NCI-H460 (cell line): ENCODE measurements around the gene PRPF6. TPM values are rescaled to one million over a fixed set of nuclear protein-coding genes. Genes with fewer than 3 reads are reported as not detected.
"Not testable (repeated sequence)": the region's sequence is repeated elsewhere in the genome, so short reads cannot be mapped to it uniquely, and the experiment has no call there.

Experiments used
- DNase-seq: peaks from one replicate; pipeline ENCODE4 v3.0.0-alpha.2; 2016; ENCODE audit warnings: low read depth; ENCODE audit errors: extremely low read depth
- total RNA-seq: library from RNA; depleted of rRNA; stranded (reverse); fragments of >200 nt; shearing (Covaris generic); gene quantifications from 2 replicates; pipeline ENCODE4 v1.2.3, GENCODE V29; 2014

PRPF6 gene
- total RNA-seq, 1 experiment from 2014 or later, result 47.9 TPM

DNA sequence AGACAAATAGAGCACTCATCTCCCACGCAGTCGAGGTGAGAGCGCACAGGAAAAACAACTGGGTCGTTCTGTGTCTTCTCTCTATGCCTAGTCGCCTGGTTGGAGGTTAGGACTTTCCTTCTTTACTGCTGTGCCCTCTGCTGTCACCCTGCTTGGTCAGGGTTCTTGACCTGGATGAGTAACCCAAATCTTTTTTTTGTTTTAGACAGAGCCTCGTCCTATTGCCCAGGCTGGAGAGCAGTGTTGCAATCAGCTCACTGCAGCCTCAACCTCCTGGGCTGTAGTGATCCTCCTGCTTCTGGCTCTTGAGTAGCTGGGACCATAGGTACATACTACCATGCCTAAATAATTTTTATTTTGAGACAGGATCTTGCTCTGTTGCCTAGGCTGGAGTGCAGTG, 24.5 kb downstream of the PRPF6 start:
- no peak for DNase-seq

DNA sequence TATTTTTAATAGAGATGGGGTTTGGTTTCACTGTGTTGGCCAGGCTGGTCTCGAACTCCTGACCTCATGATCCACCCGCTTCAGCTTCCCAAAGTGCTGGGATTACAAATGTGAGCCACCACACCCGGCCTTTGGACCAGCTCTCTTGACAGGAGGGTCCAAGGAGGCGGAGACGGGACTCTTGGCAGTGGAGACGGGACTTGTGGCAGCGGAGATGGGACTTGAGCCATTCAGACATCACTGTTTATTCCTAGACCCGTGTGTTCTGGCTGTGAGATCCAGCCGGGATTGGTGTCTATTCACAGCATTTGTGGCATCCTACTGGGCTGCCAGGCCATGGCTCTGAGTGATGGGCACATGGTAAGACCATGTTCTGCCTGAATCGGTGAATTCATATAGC, 25.6 kb downstream of the PRPF6 start:
- DNase-seq, result no peak

DNA sequence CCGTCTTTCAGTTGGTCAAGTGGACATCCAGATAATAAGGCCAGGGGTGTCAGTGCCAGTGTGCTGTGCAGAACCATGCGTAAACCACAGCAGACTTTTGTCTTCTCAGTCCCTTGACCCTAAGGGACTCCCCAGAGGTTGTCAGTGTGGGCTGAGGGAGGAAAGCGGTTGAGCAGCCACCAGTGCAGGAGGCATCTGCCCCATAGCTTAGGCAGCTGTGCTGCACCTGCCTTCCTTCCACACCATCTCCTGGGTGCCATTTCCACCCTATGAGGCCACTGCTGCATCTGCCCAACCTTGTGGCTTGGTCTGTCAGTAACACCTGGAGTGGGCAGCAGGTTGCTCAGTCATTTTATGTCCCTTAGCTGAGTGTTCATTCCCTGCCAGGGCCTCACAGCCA, 26.0 kb downstream of the PRPF6 start:
- DNase-seq, result no peak

DNA sequence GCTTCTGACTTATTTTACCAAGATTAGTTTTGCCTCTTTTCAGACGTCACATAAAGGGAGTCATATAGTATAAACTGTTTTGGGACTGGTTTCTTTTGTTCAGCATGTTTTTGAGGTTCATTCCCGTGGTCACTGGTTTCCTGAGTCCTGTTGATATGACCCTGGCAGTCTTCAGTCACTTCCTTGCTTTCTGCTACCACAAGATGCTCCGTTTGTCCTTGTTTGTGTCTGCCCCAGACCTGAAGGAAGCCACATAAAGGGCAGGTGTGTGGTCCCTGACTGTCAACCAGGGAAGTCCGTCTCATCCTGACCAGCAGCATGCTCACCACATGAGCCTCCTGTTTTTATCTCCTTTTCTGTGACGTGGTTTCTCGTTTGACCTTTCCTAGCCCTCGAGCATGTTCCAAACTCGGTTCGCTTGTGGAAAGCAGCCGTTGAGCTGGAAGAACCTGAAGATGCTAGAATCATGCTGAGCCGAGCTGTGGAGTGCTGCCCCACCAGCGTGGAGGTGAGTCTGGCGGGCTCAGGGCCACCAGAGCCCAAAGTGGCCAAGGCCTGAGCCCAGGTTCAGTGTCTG, 29.0 kb downstream of the PRPF6 start:
- DNase-seq, result no peak

DNA sequence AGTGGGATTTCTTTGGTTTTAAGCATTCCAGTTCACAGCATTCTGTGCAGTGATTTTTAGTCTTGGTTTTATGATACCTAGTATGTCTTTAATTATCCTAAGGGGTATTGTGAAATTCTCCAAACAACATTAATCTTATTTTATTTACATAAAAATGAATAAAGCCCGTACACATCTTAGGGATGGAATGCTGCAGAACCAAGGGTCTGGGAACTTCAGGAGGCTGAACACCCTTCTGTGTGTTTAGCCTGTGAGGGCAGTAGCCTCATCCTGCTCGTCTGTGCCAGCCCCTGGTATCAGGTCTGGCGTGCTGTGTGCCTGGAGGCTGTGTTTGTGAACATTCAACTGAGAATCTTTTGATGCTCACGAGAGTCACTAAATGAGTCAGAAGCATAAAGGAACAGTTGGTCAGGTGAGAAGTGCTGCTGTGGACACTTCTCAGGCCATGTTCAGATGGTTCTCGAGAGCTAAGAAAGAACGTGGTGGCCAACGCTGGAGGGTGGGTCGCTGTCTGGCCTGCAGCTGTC, 29.8 kb downstream of the PRPF6 start:
- no peak for DNase-seq

DNA sequence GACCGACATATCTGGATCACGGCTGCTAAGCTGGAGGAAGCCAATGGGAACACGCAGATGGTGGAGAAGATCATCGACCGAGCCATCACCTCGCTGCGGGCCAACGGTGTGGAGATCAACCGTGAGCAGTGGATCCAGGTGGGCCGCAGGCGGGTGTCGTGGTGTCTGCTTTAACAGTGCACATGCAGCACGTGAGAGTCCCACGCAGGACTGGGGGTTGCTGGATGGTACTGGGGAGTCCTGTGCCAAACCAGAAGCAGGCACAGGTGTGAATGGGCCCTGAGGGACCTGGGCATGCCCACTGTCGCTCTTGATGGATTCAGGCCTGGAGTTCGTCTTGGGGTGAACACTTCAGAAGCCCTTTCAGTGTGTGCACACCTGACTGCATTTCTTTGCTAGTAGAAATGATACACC, 30.4 kb downstream of the PRPF6 start:
- no peak for DNase-seq

DNA sequence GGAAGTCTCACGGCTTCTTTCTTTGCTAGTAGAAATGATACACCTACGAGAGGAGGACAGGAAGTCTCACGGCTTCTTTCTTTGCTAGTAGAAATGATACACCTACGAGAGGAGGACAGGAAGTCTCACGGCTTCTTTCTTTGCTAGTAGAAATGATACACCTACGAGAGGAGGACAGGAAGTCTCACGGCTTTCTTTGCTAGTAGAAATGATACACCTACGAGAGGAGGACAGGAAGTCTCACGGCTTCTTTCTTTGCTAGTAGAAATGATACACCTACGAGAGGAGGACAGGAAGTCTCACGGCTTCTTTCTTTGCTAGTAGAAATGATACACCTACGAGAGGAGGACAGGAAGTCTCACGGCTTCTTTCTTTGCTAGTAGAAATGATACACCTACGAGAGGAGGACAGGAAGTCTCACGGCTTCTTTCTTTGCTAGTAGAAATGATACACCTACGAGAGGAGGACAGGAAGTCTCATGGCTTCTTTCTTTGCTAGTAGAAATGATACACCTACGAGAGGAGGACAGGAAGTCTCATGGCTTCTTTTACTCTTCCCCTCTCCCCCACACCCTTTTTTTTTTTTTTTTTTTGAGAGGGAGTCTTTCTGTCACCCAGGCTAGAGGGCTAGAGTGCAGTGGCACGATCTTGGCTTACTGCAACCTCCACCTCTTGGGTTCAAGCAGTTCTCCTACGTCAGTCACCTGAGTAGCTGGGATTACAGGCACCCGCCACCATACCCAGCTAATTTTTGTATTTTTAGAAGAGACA, 31.6 kb downstream of the PRPF6 start:
- DNase-seq, result not testable (repeated sequence)

DNA sequence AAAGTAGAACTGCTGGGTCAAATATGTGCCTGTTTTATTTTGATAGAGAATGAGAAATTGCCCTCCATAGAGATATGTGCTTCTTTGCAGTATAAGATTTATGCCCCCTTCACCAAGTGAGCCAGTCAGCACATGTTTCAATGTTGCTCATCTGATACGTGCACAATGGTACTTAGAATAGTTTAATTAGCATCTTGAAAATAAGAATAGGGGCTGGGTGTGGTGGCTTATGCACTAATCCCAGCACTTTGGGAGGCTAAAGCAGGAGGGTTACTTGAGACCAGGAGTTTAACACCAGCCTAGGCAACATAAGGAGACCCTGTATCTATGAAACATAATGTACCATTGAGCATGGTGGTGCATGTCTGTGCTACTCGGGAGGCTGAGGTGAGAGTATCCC, 34.7 kb downstream of the PRPF6 start:
- no peak for DNase-seq

DNA sequence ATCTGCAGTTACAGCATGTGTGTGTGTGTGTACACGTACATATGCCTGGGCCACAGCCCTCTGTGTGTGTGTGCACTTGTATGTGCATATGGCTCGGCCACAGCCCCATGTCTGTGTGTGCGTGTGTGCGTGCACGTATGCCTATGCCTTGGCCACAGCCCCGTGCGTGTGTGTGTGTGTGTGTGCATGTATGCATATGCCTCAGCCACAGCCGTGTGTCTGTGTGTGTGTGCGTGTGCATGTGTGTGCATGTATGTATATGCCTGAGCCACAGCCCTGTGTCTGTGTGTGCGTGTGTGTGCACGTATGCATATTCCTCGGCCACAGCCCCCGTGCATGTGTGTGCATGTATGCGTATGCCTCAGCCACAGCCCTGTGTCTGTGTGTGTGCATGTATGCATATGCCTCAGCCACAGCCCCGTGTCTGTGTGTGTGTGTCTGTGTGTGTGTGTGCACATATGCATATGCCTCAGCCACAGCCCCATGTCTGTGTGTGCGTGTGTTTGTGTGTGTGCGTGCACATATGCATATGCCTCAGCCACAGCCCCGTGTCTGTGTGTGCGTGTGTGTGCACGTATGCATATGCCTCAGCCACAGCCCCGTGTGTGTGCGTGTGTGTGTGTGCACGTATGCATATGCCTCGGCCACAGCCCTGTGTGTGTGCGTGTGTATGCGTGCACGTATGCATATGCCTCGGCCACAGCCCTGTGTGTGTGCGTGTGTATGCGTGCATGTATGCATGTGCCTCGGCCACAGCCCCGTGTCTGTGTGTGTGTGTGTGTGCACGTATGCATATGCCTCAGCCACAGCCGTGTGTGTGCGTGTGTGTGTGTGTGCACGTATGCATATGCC, 40.4 kb downstream of the PRPF6 start:
- no peak for DNase-seq

DNA sequence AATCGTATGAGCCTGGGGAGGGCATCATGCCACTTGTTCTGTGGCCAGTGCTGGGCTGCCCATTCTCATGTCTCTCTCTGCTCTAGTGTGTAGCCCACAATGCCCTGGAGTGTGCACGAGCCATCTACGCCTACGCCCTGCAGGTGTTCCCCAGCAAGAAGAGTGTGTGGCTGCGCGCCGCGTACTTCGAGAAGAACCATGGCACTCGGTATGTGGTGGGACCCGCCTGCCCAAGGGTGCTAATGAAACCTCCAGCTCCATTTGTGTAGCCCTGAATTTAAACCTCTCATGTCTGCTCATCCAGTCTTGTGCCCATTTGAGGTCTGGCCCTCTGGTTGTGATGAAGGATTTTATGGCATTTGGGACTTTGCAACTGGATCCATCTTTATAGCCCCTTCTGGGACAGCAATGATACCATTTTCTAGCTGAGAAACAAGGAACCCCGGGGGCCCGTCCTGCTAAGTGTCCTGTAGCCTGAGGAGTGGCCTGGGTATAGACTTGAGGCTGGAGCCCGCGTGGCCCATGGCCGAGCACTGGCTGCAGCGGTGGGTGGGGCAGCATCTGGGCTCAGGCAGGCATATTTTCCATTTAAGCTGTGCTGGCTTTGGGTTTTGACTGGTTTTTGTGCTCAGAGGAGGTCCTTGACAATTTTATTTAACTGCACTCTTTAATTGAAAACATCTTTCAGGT, 41.9 kb downstream of the PRPF6 start:
- DNase-seq, result no peak

DNA sequence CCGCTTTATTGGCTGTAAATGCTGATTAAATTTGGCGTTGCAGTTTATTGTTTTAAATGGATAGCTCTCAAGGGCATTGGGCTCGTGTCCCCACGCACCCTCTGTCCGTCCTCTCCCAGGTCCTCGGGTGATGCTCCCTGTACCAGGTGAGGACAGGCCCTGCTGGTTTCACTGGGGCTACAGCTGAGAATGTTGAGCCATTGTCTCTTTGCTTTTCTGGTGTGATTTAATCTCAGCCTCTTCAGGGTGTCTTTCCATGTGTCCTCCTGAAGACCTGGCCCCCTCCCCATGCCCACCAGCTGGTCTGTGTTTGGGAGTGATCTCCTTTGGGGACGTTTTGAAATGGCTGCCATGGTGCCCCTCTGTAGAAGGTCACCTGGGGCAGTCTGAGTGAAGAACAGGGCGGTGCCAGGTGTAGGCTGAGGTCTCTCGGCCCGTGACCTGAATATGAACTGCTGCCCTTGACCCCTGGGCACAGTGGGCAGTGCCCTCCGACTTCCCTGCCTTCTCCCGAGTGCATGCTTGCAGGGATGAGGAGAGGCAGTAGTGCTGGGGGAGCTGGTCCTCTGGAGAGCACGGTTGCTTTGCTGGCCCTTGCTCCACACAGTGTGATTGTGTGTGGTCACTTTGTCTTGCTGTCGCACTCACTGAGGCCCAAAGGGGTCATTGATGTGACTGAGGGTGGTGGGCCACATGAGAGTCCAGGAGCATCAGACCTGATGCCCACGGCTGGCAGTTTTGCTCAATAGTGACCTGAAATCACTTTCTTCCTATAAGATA, 42.6 kb downstream of the PRPF6 start:
- no peak for DNase-seq

DNA sequence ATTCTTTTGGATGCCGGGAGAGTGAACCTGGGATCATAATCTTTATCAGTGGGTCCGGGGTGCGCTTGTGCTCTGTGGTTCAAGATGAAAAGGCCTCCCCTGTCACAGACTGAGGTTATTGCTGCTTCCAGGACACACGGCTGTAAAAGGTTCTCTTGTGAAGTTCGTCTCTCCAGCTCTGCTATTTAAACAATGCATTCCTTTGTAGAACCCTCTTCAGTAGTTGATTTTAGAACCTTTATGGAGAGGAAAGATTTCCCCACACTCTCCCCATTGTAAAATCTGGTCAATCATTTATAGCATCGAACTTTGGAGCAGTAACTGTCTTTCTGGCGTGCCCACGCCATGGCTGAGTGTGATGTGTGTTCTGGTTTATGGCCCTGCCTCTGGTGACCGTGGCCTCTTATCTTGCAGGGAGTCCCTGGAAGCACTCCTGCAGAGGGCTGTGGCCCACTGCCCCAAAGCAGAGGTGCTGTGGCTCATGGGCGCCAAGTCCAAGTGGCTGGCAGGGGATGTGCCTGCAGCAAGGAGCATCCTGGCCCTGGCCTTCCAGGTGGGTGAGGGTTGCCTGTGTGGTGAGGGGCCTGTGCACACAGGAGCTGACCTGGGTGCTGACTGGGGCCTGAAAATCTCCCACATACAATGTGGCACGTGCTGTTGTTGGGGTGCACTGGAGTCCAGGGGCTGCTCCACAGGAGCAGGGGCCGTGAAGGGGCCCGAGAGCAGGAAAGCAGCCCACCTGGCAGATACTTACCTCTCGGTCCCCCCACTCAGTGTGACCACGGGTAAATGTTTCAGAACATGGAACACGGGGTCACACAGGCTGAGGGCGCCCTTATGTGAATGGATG, 43.4 kb downstream of the PRPF6 start:
- DNase-seq, result no peak

DNA sequence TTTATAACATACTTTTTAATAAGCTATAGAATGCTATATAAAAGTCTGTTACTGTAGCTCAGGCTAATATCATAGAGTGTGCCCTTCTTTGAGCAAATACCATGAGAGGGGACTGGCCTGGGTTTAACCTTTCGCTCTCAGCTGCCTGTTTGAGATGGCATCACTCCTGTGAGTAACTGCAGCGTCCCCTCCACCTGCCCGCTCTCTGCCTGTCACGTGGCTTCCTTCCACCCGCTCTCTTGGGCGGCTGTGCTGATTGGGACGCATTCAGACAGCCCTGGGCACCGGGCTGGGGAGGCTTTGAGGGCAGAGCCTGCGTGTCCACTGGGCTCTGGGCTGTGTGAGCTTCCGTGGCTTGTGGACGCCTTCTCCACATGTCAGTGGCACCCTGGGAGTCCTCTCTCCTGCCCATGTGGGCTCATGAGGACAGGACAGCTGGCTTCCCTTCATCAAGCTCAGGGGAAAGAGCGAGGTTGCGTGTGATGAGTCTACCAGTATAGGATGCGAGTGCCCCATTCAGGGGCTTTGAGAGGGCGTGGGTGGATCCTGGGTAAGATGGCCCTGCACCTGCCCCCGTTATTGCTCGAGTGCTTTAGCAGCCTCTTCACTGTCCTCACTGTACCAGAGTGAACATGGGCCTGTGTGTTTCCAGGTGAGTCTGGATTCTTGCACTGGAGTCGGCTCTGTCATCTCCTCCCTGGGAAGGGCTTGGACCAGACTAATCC, 44.3 kb downstream of the PRPF6 start:
- DNase-seq, result no peak

DNA sequence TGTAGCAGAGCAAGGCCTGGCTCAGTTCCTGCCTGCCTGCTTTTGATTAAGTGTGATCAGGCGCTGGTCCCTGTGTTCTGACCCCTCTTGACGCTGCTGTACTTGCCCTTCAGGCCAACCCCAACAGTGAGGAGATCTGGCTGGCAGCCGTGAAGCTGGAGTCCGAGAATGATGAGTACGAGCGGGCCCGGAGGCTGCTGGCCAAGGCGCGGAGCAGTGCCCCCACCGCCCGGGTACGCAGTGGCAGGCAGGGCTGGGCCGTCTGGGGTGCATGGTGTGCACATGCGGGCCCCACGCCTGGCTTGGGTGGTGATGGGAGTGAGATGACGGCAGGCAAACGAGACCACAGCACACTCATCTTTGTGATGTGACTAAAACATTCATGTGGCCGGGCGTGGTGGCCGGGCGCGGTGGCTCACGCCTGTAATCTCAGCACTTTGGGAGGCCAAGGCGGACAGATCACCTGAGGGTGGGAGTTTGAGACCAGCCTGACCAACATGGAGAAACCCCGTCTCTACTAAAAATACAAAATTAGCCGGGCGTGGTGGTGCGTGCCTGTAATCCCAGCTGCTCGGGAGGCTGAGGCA, 45.0 kb downstream of the PRPF6 start:
- DNase-seq, result no peak

DNA sequence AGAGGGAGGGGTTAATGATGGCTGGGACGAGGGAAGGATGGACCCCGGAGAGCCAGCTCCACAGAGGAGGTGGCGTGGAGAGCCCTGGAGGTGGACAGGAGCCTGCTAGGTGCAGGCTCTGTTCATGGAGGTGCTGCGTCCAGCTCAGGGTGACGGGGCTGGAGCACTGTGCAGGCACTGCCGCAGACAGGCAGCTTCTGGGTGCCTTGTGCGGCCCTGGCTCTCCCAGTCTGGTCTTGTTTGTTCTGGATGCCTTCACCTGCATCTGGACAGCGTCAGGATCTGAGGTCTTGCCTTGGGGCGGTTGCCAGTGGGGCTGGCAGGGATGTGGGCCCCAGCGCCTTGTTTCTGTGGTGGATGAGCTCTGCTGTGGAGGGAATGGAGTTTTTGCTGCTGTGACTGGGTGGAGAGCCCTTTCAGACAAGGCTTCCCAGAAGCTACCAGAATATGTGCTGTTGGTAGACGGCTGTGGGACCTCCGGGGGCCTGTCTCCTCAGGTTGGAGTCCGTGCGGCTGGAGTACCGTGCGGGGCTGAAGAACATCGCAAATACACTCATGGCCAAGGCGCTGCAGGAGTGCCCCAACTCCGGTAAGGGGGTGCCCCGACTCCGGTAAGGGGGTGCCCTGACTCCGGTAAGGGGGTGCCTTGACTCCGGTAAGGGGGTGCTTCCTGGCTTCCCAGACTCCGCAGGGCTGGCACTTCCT, 47.2 kb downstream of the PRPF6 start:
- DNase-seq, result no peak

DNA sequence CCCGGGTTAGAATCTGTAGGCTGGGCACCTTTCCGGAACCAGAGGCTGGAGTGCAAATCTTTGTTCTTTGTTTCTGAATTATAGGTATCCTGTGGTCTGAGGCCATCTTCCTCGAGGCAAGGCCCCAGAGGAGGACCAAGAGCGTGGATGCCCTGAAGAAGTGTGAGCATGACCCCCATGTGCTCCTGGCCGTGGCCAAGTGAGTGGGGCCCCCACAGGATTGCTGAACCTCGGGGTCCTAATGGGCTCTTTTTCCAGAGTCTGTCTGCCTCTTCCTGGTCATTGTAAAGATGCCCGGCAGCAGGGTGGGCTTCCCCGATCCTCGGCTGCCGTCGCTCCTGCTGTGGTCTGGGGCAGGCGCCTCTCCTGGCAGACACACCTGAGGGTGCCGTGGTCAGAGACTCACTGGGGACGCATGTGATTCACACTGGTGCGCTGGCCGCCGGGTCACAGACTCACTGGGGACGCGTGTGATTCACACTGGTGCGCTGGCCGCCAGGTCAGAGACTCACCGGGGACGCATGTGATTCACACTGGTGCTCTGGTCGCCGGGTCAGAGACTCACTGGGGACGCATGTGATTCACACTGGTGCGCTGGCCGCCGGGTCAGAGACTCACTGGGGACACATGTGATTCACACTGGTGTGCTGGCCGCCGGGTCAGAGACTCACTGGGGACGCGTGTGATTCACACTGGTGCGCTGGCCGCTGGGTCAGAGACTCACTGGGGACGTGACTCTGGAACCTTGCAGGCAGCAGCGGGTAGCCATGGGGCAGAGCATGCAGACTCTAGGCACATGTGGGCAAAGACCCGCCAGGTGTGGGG, 48.6 kb downstream of the PRPF6 start:
- DNase-seq, result no peak
